Skin epidermis (tissue), 12 donors: ENCODE data around the gene SNCAIP.

ENCODE experiments used
- H3K27ac ChIP-seq, 21 experiments: fragments of 200-600 bp; sonication (generic) in 11 of 21; one replicate each; pipeline ENCODE4 v1.5.0; 2020; ENCODE audit warnings: mild to moderate bottlenecking in 3 of 21, inconsistent platforms in 2 of 21, moderate library complexity in 2 of 21
- H3K4me3 ChIP-seq, 7 experiments: fragments of 200-600 bp; sonication (generic) in 2 of 7; one replicate each; pipeline ENCODE4 v1.5.0; 2020; ENCODE audit warnings: inconsistent platforms in 2 of 7, mild to moderate bottlenecking in 2 of 7, moderate library complexity in 1 of 7

Gene SNCAIP

GRCh38 chr5:122390154-122390553, 78.1 kb downstream of the SNCAIP start:
- no peak overlapping the region for H3K27ac ChIP-seq
- no peak overlapping the region for H3K4me3 ChIP-seq

- Histone ChIP-seq H3K27ac (no peak overlapping the region), H3K4me3 (no peak overlapping the region)
These were observed 78.7 kb downstream of the SNCAIP start for GRCh38 chr5:122390694-122391093.

GRCh38 chr5:122391621-122392020, 79.6 kb downstream of the SNCAIP start:
- no peak overlapping the region for H3K27ac ChIP-seq
- no peak overlapping the region for H3K4me3 ChIP-seq

GRCh38 chr5:122392224-122392623, 80.2 kb downstream of the SNCAIP start:
- H3K27ac ChIP-seq: no peak overlapping the region
- no peak overlapping the region for H3K4me3 ChIP-seq

GRCh38 chr5:122392824-122393223, 80.8 kb downstream of the SNCAIP start:
- H3K4me3 ChIP-seq: no peak overlapping the region
- H3K27ac ChIP-seq: no peak overlapping the region

GRCh38 chr5:122394284-122394930, 82.4 kb downstream of the SNCAIP start:
- no peak overlapping the region for H3K27ac ChIP-seq
- H3K4me3 ChIP-seq: no peak overlapping the region

GRCh38 chr5:122398016-122398415, 86.0 kb downstream of the SNCAIP start:
- Histone ChIP-seq H3K27ac (no peak overlapping the region), H3K4me3 (no peak overlapping the region)

GRCh38 chr5:122400341-122400740, 88.3 kb downstream of the SNCAIP start:
- no peak overlapping the region for H3K4me3 ChIP-seq
- no peak overlapping the region for H3K27ac ChIP-seq

GRCh38 chr5:122400938-122401337, 88.9 kb downstream of the SNCAIP start:
- H3K27ac ChIP-seq: no peak overlapping the region
- no peak overlapping the region for H3K4me3 ChIP-seq

GRCh38 chr5:122401976-122402725, 90.1 kb downstream of the SNCAIP start:
- Histone ChIP-seq H3K4me3 (no peak overlapping the region), H3K27ac (no peak overlapping the region)

GRCh38 chr5:122402955-122403685, 91.1 kb downstream of the SNCAIP start:
- Histone ChIP-seq H3K27ac (no peak overlapping the region), H3K4me3 (no peak overlapping the region)

- Histone ChIP-seq H3K27ac (no peak overlapping the region), H3K4me3 (no peak overlapping the region)
These were observed 92.0 kb downstream of the SNCAIP start for GRCh38 chr5:122404018-122404417.

- no peak overlapping the region for H3K4me3 ChIP-seq
- no peak overlapping the region for H3K27ac ChIP-seq
These were observed 92.8 kb downstream of the SNCAIP start for GRCh38 chr5:122404653-122405362.

- H3K27ac ChIP-seq: no peak overlapping the region
- H3K4me3 ChIP-seq: no peak overlapping the region
These were observed 93.7 kb downstream of the SNCAIP start for GRCh38 chr5:122405751-122406150.

- no peak overlapping the region for H3K27ac ChIP-seq
- H3K4me3 ChIP-seq: no peak overlapping the region
These were observed 94.1 kb downstream of the SNCAIP start for GRCh38 chr5:122406181-122406580.

GRCh38 chr5:122408592-122409224, 96.7 kb downstream of the SNCAIP start:
- Histone ChIP-seq H3K27ac (no peak overlapping the region), H3K4me3 (no peak overlapping the region)

- no peak overlapping the region for H3K4me3 ChIP-seq
- no peak overlapping the region for H3K27ac ChIP-seq
These were observed 100.9 kb downstream of the SNCAIP start for GRCh38 chr5:122412966-122413365.

GRCh38 chr5:122413722-122414121, 101.7 kb downstream of the SNCAIP start:
- Histone ChIP-seq H3K27ac (no peak overlapping the region), H3K4me3 (no peak overlapping the region)

- Histone ChIP-seq H3K4me3 (no peak overlapping the region), H3K27ac (no peak overlapping the region)
These were observed 103.2 kb downstream of the SNCAIP start for GRCh38 chr5:122415030-122415800.
